Testis (tissue), 3 donors: ENCODE data around the gene HIPK2. TPM values are rescaled to one million over a fixed set of nuclear protein-coding genes. Genes with fewer than 3 reads are reported as not detected.
A peak's percentile ranks its signal among the peaks of the same experiment; 100 is the strongest.

Experiments used
- DNase-seq: peaks from one replicate; pipeline ENCODE4 v3.0.0-alpha.2; 2019
- H3K27ac ChIP-seq, 2 donors: fragments of 200-600 bp; sonication (generic); one replicate each; pipeline ENCODE4 v1.5.1; 2019
- H3K27me3 ChIP-seq: fragments of 200-600 bp; sonication (generic); one replicate; pipeline ENCODE4 v1.5.1; 2019
- H3K36me3 ChIP-seq: fragments of 200-600 bp; sonication (generic); one replicate; pipeline ENCODE4 v1.5.1; 2017; ENCODE audit warnings: low read depth; ENCODE audit errors: missing control alignments
- H3K4me1 ChIP-seq: fragments of 200-600 bp; sonication (generic); one replicate; pipeline ENCODE4 v1.5.1; 2019
- H3K4me3 ChIP-seq, 2 donors: fragments of 200-600 bp; sonication (generic); one replicate each; pipeline ENCODE4 v1.5.1; 2017 to 2019
- H3K9me3 ChIP-seq: fragments of 200-600 bp; sonication (generic); one replicate; pipeline ENCODE4 v1.5.1; 2017
- POLR2A ChIP-seq: fragments of 450-650 bp; IDR thresholded peaks from one replicate; pipeline ENCODE4 v1.6.1; 2017; ENCODE audit warnings: antibody characterized with exemption, mild to moderate bottlenecking, moderate library complexity
- WGBS, 2 donors: methylation state at CpG; one replicate each; pipeline ENCODE4 v1.1.5; 2018; 5-methylcytosine and 5-hydroxymethylcytosine counted together
- intact Hi-C: fragments of 100-400 bp; cut with DNase I; formaldehyde crosslinking; loops from one replicate; pipeline ENCODE4 v1.15.1; 2023; ENCODE audit warnings: low total_unique reads
- polyA plus RNA-seq: library from polyadenylated mRNA; stranded (reverse); fragments of 350-450 nt; fragmentation: Illumina TruSeq; extraction: RNeasy Lipid Tissue Mini Kit (QIAGEN cat#74804); gene quantifications from one replicate; pipeline ENCODE4 v1.2.3, GENCODE V29; 2014; ENCODE audit warnings: low read depth, low replicate concordance; ENCODE audit not compliant: insufficient read depth
- total RNA-seq, 2 donors: library from RNA; depleted of rRNA; stranded (reverse); fragments of >200 nt; gene quantifications; one replicate each; pipeline ENCODE4 v1.2.3, GENCODE V29; 2016
- TF ChIP-seq, protein P1 (sequence below), 3 experiments: fragments of 450-650 bp in 2 of 3; fragments of 200-600 bp in 1 of 3; sonication (generic) in 1 of 3; IDR thresholded peaks; one replicate each; pipeline ENCODE4 v1.5.1; 2016 to 2019; ENCODE audit warnings: antibody characterized with exemption in 3 of 3, mild to moderate bottlenecking in 2 of 3, moderate library complexity in 1 of 3

HIPK2 gene
- total and polyA plus RNA-seq, 3 donors from 2014 or later: 6.3 to 22.4 (median 17.8) TPM

DNA sequence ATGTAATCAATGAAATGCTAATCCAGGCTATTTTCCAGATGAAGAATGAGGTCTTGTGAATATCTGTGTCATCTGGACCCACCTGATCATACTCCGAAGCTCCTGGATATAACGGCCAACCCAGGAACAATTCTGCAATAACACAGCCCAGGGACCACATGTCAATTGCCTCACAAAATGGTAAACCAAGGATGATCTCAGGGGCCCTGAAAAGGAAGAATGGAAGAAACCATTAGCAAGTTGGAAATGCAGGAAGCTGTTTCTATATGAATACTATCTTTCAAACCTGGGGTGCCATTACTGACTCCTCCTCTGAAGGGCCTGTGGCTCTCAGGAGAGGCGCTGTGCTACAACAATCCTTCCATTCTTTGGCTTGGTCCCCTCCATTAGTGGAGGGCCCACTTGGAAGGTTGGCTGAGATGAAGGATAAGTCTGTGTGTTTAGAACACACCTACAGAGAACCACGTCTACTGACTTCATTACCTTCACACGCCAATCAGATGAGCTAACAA lies 146.2 kb downstream of the HIPK2 start:
- DNase-seq: no peak
- TF ChIP-seq POLR2A: no peak
- TF ChIP-seq, protein P1, sequence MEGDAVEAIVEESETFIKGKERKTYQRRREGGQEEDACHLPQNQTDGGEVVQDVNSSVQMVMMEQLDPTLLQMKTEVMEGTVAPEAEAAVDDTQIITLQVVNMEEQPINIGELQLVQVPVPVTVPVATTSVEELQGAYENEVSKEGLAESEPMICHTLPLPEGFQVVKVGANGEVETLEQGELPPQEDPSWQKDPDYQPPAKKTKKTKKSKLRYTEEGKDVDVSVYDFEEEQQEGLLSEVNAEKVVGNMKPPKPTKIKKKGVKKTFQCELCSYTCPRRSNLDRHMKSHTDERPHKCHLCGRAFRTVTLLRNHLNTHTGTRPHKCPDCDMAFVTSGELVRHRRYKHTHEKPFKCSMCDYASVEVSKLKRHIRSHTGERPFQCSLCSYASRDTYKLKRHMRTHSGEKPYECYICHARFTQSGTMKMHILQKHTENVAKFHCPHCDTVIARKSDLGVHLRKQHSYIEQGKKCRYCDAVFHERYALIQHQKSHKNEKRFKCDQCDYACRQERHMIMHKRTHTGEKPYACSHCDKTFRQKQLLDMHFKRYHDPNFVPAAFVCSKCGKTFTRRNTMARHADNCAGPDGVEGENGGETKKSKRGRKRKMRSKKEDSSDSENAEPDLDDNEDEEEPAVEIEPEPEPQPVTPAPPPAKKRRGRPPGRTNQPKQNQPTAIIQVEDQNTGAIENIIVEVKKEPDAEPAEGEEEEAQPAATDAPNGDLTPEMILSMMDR (IDR thresholded peaks at IDR 0.05): no peak
- intact Hi-C loops: no loop called here
- WGBS, 2 donors: 96 to 99% methylated on average over 5 of the region's 5 CpGs
- no peaks in the 10 kb centered on the region for H3K27me3 ChIP-seq
- no peak overlapping the region for H3K4me3 ChIP-seq
- no peaks in the 10 kb centered on the region for H3K9me3 ChIP-seq
- H3K27ac ChIP-seq: no peak overlapping the region
- H3K4me1 ChIP-seq: peaks cover 6% of the 10 kb centered on the region
- no peaks in the 10 kb centered on the region for H3K36me3 ChIP-seq

DNA sequence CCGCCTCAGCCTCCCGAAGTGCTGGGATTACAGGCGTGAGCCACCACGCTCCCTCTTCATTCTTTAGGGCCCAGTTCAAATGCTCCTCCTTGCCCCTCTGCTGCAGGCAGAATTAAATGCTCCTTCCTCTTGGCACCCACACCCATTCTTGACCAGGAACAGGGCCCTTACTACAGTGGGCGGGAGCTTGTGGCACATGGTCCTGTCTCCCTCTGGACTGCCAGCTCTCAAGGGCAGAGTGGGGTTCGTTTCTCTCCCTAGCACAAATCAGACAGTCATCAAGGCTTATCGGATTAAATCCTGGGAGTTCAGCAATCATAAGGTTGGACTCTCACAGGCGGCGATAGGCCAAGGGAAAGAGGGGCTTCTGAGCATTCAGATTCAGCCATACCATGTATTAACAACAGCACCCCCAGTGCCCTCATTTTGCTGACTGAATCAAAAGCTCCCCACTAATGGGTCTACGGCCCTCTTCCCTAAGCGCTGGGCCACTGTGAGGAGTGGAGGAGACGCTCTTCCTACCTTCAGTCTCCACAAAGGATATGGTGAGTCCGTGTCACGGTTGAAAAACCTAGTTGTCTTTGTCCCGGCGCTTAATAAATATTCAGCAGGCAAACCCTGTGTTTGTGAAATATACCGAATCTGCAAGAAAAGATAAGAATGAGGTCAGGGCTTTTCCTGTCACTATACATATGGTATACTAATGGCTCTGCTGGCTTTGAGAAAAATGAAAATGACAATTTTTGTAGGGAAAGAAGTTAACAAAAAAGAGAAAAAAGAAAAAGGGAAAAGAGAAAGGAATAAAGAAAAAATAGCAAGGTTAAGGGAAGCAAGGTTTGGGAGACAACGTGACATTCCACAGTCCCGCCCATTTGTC lies 146.9 kb downstream of the HIPK2 start:
- DNase-seq: no peak
- 92% methylated on average over 19 of the region's 19 CpGs for WGBS, 2 donors
- peaks cover 6% of the 10 kb centered on the region for H3K4me1 ChIP-seq
- H3K27me3 ChIP-seq: no peaks in the 10 kb centered on the region
- no peak overlapping the region for H3K4me3 ChIP-seq
- TF ChIP-seq, protein P1 (IDR thresholded peaks at IDR 0.05): no peak
- TF ChIP-seq POLR2A: no peak
- no peak overlapping the region for H3K27ac ChIP-seq
- intact Hi-C loops: no loop called here
- H3K36me3 ChIP-seq: no peaks in the 10 kb centered on the region
- no peaks in the 10 kb centered on the region for H3K9me3 ChIP-seq

DNA sequence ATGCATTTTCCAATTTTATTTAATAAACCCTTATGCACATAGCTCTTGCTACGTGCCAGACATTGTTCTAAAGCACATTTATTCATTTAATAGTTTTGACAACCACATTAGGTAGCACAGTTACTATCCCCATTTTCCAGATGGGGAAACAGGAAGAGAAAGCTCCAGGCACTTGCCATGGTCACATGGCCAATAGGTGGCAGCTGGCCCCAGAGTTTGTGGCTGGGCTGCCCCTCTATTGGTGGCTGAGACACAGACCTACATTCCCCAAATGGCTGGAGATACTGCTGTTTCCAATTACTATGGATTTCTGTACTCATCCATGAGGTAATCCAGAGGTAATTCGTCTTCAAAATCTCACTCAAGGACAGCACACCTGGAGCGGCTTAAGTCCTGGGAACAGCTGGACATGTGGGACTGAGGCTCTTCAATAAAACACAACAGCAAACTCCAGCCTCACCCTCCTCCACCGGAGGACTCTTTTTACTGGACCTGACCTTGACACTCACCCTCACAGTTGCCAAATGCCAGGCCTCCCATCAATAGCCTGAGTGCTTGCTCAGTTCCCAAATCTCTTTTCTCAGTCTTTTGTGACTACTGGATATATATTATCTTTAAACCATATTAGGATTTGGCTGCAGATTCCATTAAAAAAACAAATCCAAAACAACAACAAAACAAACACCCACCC lies 148.3 kb downstream of the HIPK2 start:
- no peaks in the 10 kb centered on the region for H3K36me3 ChIP-seq
- DNase-seq: peak; percentile 27
- no peaks in the 10 kb centered on the region for H3K27me3 ChIP-seq
- H3K27ac ChIP-seq: no peak overlapping the region
- WGBS, 2 donors: 50 to 77% methylated on average over 4 of the region's 4 CpGs
- intact Hi-C loops: no loop called here
- no peak for TF ChIP-seq POLR2A
- TF ChIP-seq, protein P1 (IDR thresholded peaks at IDR 0.05): no peak
- H3K4me3 ChIP-seq: no peak overlapping the region
- H3K9me3 ChIP-seq: no peaks in the 10 kb centered on the region
- H3K4me1 ChIP-seq: peaks cover 6% of the 10 kb centered on the region

DNA sequence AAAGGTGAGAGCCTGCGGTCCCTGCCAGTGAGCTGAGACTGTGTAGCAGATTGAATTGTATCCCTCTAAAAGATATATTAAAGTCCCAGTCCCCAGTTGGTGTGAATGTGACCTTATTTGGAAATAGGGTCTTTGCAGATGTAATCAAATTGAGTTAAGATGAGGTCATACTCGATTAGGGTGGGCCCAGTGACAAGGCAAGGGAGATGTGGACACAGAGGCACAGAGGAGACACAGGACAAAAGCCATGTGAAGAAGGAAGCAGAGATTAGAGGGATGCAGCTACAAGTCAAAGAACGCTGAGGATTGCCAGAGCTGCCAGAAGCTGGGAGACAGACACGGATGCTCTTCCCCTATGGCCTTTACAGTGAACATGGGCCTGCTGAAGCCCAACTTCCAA lies 150.0 kb downstream of the HIPK2 start:
- no peak for DNase-seq

More for the DNA sequence above, 150.0 kb downstream of the HIPK2 start:
- Histone ChIP-seq H3K4me1 (peaks cover 6% of the 10 kb centered on the region), H3K36me3 (no peaks in the 10 kb centered on the region), H3K4me3 (no peak overlapping the region), H3K27me3 (no peaks in the 10 kb centered on the region), H3K27ac (no peak overlapping the region), H3K9me3 (no peaks in the 10 kb centered on the region)
- intact Hi-C loops: no loop called here
- TF ChIP-seq POLR2A: no peak
- TF ChIP-seq, protein P1 (IDR thresholded peaks at IDR 0.05): no peak
- WGBS, 2 donors: 93 to 95% methylated on average over 4 of the region's 4 CpGs
